HUES48 (cell line): ENCODE results near the gene UBALD1.

Experiments used
- H3K27ac ChIP-seq: one replicate; pipeline ENCODE4 v1.7.0; 2013; ENCODE audit warnings: low read depth, low read length, inconsistent platforms
- H3K27me3 ChIP-seq: 2 replicates; pipeline ENCODE4 v1.6.1; 2013; ENCODE audit warnings: mild to moderate bottlenecking, low read length; ENCODE audit not compliant: control insufficient read depth, insufficient read depth
- H3K36me3 ChIP-seq: 2 replicates; pipeline ENCODE4 v1.6.1; 2013; ENCODE audit warnings: low read length; ENCODE audit not compliant: control insufficient read depth, insufficient read depth
- H3K4me1 ChIP-seq: 2 replicates; pipeline ENCODE4 v1.6.1; 2013; ENCODE audit warnings: mild to moderate bottlenecking, low read length; ENCODE audit not compliant: control insufficient read depth, insufficient read depth
- H3K4me3 ChIP-seq: 2 replicates; pipeline ENCODE4 v1.5.1; 2013; ENCODE audit warnings: mild to moderate bottlenecking, low read depth, low read length
- H3K9ac ChIP-seq: 2 replicates; pipeline ENCODE4 v1.6.1; 2013; ENCODE audit warnings: mild to moderate bottlenecking, low read depth, low read length, moderate library complexity
- H3K9me3 ChIP-seq: 2 replicates; pipeline ENCODE4 v1.6.1; 2013; ENCODE audit warnings: low read length; ENCODE audit not compliant: control insufficient read depth, insufficient read depth

The UBALD1 gene

GRCh38 chr16:4603624-4604170 is 11.0 kb downstream of the UBALD1 start:
- Histone ChIP-seq H3K9ac (no peak overlapping the region), H3K27me3 (no peaks in the 10 kb centered on the region), H3K4me3 (no peak overlapping the region), H3K9me3 (no peaks in the 10 kb centered on the region), H3K36me3 (peaks cover 15% of the 10 kb centered on the region), H3K4me1 (peaks cover 3% of the 10 kb centered on the region; the same call in 1 of the 2 replicates), H3K27ac (no peak overlapping the region)

GRCh38 chr16:4602331-4602730 is 12.4 kb downstream of the UBALD1 start:
- Histone ChIP-seq H3K4me3 (no peak overlapping the region), H3K27me3 (no peaks in the 10 kb centered on the region), H3K9me3 (no peaks in the 10 kb centered on the region), H3K4me1 (peaks cover 3% of the 10 kb centered on the region; the same call in 1 of the 2 replicates), H3K27ac (no peak overlapping the region), H3K9ac (no peak overlapping the region), H3K36me3 (peaks cover 1% of the 10 kb centered on the region; the same call in 1 of the 2 replicates)

GRCh38 chr16:4601864-4602186 is 12.9 kb downstream of the UBALD1 start:
- H3K4me3 ChIP-seq, result no peak overlapping the region
- peaks cover 3% of the 10 kb centered on the region; the same call in 1 of the 2 replicates for H3K4me1 ChIP-seq
- no peaks in the 10 kb centered on the region for H3K36me3 ChIP-seq
- H3K9me3 ChIP-seq, result no peaks in the 10 kb centered on the region
- no peaks in the 10 kb centered on the region for H3K27me3 ChIP-seq
- H3K9ac ChIP-seq, result no peak overlapping the region
- H3K27ac ChIP-seq, result no peak overlapping the region

- H3K27me3 ChIP-seq, result no peaks in the 10 kb centered on the region
- no peaks in the 10 kb centered on the region for H3K36me3 ChIP-seq
- no peak overlapping the region for H3K27ac ChIP-seq
- H3K9ac ChIP-seq, result no peak overlapping the region
- H3K4me3 ChIP-seq, result no peak overlapping the region
- H3K4me1 ChIP-seq, result peaks cover 3% of the 10 kb centered on the region; the same call in 1 of the 2 replicates
- H3K9me3 ChIP-seq, result no peaks in the 10 kb centered on the region
Measured at GRCh38 chr16:4601036-4601863, 13.4 kb downstream of the UBALD1 start.

- H3K27me3 ChIP-seq, result no peaks in the 10 kb centered on the region
- H3K9me3 ChIP-seq, result no peaks in the 10 kb centered on the region
- H3K36me3 ChIP-seq, result no peaks in the 10 kb centered on the region
- H3K9ac ChIP-seq, result no peak overlapping the region
- H3K27ac ChIP-seq, result no peak overlapping the region
- H3K4me1 ChIP-seq, result peaks cover 3% of the 10 kb centered on the region; the same call in 1 of the 2 replicates
- no peak overlapping the region for H3K4me3 ChIP-seq
Measured at GRCh38 chr16:4599545-4599944, 15.1 kb downstream of the UBALD1 start.

- H3K4me3 ChIP-seq, result no peak overlapping the region
- peaks cover 5% of the 10 kb centered on the region for H3K4me1 ChIP-seq
- no peak overlapping the region for H3K9ac ChIP-seq
- H3K27ac ChIP-seq, result no peak overlapping the region
- H3K9me3 ChIP-seq, result no peaks in the 10 kb centered on the region
- H3K36me3 ChIP-seq, result no peaks in the 10 kb centered on the region
- H3K27me3 ChIP-seq, result no peaks in the 10 kb centered on the region
Measured at GRCh38 chr16:4599037-4599436, 15.7 kb downstream of the UBALD1 start.

GRCh38 chr16:4597174-4597573 is 17.5 kb downstream of the UBALD1 start:
- H3K4me1 ChIP-seq, result peaks cover 18% of the 10 kb centered on the region
- no peak overlapping the region for H3K4me3 ChIP-seq
- no peak overlapping the region for H3K27ac ChIP-seq
- no peak overlapping the region for H3K9ac ChIP-seq
- H3K9me3 ChIP-seq, result no peaks in the 10 kb centered on the region
- no peaks in the 10 kb centered on the region for H3K36me3 ChIP-seq
- H3K27me3 ChIP-seq, result no peaks in the 10 kb centered on the region

- H3K4me1 ChIP-seq, result peaks cover 15% of the 10 kb centered on the region
- no peaks in the 10 kb centered on the region for H3K36me3 ChIP-seq
- H3K9me3 ChIP-seq, result no peaks in the 10 kb centered on the region
- no peaks in the 10 kb centered on the region for H3K27me3 ChIP-seq
- no peak overlapping the region for H3K4me3 ChIP-seq
- H3K9ac ChIP-seq, result no peak overlapping the region
- H3K27ac ChIP-seq, result no peak overlapping the region
Measured at GRCh38 chr16:4594433-4595410, 20.0 kb downstream of the UBALD1 start.

GRCh38 chr16:4593086-4593485 is 21.6 kb downstream of the UBALD1 start:
- H3K4me1 ChIP-seq, result peaks cover 15% of the 10 kb centered on the region
- H3K27me3 ChIP-seq, result no peaks in the 10 kb centered on the region
- H3K9ac ChIP-seq, result no peak overlapping the region
- H3K4me3 ChIP-seq, result no peak overlapping the region
- no peaks in the 10 kb centered on the region for H3K9me3 ChIP-seq
- H3K27ac ChIP-seq, result peak overlapping the region; percentile 32
- H3K36me3 ChIP-seq, result no peaks in the 10 kb centered on the region

GRCh38 chr16:4591706-4592470 is 22.8 kb downstream of the UBALD1 start:
- no peak overlapping the region for H3K4me3 ChIP-seq
- H3K27ac ChIP-seq, result no peak overlapping the region
- no peaks in the 10 kb centered on the region for H3K27me3 ChIP-seq
- H3K36me3 ChIP-seq, result no peaks in the 10 kb centered on the region
- peaks cover 15% of the 10 kb centered on the region for H3K4me1 ChIP-seq
- no peaks in the 10 kb centered on the region for H3K9me3 ChIP-seq
- H3K9ac ChIP-seq, result no peak overlapping the region
